Hepatic stellate cell (primary cell): Measurements from ENCODE around the gene PEX14.
A peak's percentile ranks its signal among the peaks of the same experiment; 100 is the strongest.

Experiments
- DNase-seq: peaks from one replicate; pipeline ENCODE4 v3.0.0; 2011; ENCODE audit warnings: low spot score

The PEX14 gene

DNA sequence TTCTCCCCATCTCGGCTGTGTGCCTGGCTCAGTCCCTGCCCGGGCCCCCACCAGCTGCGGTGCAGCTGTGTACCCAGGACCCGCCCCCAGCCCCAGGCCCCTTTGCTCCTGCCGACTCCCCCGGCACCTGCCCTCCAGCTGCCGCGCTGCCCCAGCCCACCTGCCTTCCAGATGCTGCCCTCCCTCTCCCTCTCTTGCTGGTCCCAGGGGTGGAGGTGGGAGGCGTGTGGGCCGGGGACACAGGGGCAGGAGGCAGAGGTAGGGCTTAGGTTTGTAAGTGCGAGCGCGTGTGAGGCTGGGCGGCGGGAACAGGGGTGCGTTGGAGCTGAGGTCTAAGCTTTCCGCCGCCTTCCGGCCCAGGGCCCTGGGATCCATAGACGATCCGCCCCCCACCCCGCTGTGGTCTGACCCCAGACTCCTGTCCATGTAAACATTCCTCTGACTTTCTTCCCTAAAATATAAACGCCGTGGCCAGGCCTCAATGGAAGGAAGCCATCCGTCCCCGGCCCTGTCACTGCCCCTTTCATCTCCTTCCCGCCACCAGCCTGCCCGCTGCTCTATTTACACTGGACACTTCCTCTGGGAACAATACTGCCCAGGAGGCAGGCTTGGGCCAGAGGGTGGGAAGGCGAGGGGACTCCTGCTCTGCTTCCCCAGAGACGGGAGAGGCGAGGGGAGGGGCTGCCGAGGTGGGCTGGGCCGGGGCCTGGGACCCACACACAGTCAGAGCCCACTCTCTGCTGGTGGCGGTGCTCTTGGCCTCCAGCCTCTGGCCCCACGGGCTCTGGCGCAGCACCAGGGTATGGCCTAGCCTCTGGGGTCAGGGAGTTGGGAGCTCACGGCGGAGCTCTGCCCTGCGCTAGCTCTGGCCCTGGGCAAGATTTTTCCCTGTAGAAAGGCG is 193.4 kb downstream of the PEX14 start:
- no peak for DNase-seq

DNA sequence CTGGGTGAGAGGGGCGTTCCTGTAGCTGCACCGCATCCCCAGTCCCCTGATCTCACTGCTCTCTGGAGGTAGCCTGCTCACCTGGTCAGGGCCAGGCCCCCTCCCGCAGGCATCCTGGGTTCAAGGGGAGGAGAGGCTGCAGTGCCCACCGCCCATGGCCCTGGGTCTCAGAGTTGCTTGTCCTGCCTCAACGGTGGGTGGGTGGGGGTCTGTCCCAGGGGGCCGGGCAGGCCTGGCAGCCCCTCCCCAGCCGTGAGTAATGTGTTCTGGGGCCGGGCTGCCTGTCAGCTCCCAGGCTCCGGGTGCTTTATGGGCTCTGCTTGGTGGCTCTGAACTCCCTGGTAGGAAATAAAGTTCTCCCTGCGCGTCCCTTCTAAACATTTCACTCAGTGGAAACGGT is 194.8 kb downstream of the PEX14 start:
- DNase-seq: no peak

DNA sequence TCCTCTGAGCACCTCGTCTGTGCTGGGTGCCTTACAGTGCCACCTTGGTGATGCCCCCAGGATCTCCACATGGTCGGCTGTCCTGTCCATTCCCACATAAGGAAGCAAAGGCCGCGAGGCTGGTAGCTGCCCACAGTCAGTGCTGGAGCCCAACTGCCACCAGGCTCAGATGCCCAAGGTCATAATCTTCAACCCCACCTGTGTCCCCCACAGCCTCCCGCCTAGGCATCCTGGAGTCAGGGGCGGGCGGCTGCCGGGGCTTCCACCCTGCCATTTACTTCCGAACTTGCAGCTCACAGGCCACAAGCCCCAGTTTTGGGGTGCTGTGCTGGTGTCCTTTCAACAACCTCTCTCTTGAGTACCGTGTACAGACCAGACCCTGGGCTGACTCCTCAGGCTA is 195.4 kb downstream of the PEX14 start:
- no peak for DNase-seq

DNA sequence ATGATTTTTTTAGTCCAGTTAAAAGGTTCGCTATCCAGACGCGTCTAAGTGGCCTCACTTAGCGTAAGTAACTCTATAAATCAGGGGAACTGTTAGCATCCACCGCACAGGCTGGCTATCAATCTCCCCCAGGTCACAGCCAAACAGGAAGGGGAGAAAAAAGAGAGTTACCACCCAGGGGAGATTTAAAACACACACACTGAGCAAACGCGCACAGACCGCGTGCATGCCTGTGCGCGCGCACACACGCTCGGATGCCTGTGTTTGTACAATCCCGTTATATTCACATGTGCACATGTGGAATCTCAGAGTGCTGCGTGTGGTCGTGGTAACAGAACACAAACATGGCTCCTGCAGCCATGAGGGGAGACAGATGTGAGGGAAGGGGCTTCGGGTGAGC is 196.3 kb downstream of the PEX14 start:
- no peak for DNase-seq

DNA sequence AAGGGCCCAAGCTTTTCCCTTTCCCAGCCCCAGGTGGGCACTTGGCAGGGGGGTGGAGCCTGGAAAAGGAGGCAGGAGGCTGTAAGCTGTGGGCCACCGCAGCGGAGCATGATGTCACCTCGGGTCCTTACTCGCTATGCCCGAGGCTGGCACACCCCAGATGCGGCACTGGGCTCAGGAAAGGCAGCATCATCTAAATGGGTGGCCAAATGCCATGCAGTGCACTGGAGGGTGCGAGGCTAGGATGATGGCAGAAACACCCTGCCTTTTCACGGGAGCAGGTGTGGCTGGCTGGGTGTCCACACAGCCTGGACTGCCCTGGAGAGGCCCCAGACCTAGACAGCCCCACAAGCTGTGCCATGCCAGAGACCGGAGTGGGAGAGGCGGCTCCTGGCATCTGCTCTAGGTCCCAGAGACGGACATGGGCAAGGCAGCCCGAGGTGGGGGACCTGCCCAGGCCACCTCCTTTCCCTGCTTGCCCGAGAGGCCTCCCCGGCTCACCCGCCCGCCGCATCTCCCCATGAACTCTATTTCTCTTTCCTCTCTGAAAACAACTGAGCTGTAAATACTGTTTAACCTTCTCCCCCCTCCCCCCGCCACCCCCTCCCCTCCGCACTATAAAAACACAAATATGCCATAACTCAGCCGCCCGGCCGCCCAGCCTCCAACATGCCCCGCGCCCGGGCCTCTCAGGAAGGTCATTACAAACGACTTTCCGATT is 197.0 kb downstream of the PEX14 start:
- no peak for DNase-seq

DNA sequence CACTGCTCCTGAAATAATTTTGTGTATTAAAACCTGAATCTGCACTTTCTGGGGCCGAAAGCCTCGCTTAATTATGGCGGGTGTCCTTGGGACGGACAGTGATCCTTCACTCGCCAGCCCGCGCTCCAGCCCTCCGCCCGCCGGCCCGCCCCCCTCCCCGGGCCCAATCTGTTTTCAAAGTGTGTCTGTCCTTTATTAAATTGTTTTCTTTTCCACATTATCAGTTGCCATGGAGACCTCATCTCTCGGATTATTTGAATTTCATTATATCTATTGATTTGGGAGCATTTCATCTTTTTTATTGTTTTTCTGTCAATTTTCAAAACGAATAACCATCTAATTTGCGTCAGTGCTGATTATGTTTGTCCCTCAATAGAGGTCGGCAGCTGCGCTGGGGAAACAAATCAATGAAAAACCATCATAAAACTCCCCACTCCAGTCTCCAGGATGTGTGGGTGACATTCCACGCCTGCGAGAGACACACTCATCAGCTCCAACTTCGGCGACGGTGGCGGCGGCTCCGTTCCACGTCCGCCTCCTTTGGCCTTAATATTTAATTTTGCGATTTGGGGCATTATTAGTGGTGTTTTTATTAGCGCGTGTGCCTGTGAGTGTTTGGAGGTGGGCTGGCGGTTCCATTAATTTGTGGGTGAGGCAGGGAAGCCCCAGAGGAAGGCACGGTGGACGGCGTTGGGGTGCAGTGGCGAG is 197.7 kb downstream of the PEX14 start:
- no peak for DNase-seq

DNA sequence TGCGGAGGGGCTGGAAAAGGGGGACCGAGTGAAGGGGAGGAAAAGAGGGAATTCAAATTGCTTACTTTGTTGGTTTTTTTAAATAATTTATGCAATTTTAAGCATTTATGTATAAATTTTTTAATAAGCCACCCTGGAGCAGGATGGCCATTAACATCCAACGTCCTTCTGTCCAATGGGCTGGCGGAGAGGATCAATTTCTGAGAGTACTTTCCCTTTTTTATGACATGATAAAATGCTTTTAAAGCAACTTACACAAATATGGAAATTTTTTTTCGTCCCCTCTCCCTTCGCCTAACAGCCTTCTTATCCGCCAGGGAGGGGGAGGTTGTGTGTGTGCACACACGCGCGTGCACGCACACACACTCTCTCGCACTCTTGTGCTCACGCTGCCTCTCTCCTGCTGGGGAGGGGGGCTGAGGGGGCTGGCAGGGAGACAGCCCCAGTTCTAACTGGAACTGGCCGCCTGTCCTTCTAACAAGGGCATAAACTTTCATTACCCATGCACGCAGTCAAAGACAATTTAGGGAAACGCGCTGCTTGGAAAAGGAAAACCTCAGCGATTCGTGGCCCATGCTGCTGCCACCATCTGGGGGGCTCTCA is 198.5 kb downstream of the PEX14 start:
- no peak for DNase-seq

DNA sequence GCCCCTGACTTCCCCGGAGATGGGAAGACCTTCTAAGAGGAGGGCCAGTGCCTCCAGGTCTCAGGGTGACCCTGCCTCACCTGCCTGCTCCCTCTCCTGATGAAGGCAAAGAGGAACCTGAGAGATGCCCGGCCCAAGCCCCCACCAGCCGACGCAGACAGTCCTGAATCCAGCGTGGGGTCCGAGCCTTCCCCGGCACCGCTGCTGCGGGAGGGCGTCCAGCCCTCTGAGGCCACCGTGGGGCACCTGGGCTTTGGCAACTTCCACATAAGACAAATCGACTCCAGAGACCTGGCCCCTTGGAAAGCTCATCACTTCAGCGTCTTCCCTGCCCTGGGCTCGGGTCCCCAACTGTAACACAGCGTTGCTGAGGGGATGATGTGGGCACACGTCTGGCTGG is 199.5 kb downstream of the PEX14 start:
- DNase-seq: no peak

DNA sequence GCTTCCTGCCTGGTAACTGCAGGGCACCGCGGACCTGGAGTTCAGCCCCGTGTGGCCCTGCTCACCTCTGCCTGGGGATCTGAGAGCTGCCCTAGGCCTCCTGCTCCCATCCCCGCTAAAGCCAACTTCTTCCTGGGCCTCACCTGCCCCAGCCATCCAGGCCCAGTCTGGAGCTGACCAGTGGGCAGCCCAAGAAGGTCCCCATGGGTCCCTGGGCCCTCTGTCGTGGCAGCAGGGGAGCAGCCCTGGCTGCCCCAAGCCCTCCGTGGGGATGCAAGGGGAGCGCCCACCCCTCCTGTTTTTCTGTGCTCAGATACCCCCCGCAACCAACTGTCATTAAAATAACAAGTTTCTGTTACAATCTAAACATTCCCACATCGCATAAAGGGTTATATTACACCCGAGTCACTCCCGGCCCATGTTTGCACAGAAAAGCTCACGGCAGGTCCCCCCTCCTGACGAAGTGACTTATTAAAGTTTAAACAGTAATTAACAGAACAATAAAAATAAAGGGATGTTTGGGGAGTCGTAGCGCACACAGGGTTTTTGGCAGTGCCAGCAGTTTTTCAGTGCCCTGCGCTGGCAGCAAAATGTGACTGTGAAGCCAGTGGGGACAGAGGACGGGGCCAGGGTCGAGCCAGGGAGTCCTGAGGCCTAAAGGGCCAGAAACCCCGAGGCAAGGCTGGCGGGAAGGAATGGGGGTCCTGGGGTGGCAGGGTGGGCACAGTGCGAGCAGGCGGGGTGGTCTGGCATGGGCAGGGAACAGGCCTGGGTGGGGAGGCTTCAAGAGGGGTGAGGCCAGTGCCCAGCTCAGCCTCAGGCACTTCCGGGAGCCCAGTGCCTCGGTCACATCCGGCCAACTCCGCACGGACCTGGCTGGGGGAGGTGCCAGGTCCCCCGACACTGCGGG is 200.2 kb downstream of the PEX14 start:
- DNase-seq: no peak

DNA sequence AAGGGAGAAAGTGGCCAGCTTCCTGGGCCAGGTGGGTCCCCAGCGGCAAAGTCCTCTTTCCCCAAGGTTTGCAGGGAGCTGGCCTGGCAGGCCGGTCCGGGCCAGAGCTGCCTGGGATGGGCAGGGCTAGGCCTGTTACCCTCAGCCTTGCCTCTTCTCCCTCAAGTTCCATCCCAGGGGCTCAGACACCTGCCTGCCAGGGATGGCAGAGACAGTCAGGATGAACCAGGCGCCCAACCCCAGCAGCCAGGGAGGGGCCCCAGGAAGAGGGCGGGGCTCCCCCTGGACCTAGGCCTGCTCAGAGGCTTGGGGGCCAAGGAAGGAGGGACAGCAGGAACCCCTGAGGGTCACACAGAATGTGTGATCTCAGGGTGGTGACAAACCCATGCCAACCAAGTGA is 201.1 kb downstream of the PEX14 start:
- DNase-seq: no peak

DNA sequence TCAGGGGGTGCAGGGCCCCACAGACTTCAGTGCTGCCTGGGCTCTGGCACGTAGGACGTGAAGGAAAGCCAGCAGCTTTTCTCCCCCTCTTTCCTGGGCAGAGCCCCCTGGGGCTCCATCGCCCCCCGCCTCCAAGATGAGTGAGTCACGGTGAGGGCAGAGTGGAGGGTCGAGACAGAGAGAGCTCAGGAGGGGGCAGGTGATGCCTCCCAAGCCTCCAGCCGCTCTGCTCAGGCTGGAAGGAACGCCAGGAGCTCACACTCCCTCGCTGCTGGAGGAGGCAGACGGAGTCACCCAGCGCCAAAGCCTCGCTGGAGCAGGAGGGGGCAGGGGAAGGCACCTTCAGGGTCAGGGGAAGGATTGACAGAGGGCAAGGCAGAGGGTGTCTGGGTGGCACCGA is 202.2 kb downstream of the PEX14 start:
- DNase-seq: no peak

DNA sequence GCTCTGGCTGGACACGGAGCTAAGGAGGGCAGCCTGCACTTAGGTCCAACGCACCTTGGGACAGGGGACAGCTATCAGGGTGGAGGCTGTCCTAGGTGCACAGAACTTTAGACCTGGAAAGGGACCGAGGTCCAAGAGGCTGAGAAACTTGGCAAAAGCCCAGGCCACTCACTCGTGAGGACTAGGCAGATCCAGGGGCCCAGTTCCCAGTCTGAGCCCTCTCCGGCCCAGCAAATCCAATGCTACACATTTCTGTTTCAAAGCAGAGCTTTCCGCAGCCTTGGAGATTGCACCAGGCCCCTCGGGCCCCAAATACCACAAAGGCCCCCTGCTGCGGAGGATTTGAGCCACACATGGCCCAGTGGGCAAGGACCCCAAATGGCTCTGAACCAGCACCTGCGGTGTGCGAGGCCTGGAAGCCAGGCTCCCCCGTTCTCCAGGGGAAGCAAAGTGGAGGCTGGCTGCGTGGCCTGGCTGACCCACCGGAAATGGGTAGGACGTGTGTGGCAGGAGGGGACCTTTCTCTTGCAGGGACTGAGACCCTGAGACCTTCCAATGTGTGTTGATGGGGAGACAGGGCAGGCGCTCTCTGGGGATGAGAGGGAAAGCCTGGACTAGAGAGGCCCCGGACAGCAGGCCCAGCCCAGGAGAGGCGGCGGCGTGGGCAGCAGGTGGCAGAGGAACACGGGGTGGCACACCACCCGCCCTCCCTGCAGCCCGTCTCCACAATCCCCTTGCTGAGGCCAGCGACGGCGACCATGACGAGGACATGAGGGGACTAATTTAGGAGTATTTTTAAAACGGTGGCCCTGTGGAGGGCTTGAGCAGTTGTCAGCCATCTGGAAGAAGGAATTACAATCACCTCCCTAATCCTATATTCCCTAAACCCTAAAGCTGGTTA is 203.0 kb downstream of the PEX14 start:
- no peak for DNase-seq

DNA sequence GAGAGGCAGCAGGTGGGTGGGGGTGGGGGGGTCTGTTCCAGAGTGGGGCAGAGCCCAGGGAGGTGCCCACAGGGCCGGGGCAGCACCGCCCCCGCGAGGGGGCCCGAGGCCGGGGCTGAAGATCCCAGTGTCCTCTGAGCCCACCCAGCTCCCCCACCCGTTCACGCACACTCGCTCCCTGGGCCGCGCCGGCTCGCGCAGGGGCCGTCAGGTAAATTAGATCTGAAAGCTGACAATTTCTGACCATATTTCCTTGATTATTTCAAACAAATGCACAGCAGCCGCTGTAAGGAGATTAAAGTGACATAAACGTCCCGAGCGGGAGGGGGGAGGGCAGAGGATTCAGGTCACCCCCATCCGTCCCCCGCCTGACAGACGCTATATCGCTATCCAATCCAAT is 203.7 kb downstream of the PEX14 start:
- no peak for DNase-seq

DNA sequence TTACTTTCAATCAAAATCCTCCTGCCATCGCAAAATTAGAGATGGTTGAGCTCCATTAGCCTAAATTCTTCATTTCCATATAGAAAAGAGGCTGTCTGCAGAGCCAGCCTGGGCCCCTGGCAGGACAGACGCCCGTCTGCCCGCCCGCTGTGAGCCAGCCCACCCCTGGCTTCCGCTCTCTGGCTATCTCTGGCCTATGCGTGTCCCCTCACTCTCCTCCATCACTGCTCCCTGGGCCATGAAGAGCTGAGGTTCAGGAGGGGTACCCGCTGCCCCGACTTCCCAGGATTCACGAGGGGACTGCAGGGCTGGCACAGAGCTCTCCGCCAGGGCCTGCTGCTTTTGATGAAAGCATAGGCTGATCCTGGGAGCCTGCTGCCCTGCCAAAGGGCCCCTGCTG is 204.1 kb downstream of the PEX14 start:
- DNase-seq: no peak

DNA sequence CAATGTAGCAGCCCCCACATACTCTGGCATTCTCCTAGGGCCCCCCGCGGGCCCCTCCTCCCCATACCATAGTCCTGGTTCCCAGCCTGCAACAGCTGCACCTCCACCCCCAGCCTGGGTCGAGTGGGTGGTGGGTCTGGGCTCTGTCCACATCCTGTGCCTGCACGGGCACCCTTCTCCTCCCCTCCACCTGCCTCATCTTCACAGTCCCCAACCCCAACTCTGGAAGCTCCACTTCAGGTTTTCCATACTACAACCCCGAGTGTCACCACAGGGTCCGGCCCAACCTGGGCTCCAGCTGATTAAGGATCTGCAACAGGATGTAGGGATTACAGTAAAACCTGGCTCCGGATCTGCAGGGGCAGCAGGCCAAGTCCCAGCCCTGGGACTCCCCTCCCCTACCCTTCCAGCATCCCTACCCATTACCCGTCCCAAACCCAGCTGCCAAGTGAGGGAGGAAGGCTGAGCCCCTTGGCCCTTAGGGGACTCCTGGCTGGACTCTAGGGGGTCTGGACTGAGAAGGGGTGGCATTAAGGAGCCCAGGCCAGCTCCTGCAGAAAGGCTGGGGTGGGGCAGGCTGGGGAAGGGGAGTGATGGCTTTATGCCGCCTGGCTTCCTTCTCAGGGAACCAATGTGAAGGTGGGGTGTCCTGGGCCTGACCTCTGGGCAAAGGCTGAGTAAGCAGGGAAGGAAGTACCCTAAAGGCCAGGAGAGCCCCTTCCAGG is 204.9 kb downstream of the PEX14 start:
- peak; percentile 50 for DNase-seq
